Measurements from ENCODE around the gene FGF3.

The FGF3 gene

GRCh38 chr11:69860244-69860643, 41.0 kb upstream of the FGF3 start:
- no peak for TF ChIP-seq CTCF (IDR thresholded peaks at IDR 0.05; ENCODE audit: low read length, missing control alignments)
- H3K4me3 ChIP-seq (replicated peaks; ENCODE audit: low read depth, low read length) = no peak overlapping the region

GRCh38 chr11:69859275-69859934, 40.2 kb upstream of the FGF3 start:
- no peak for TF ChIP-seq CTCF (IDR thresholded peaks at IDR 0.05; ENCODE audit: low read length, missing control alignments)
- no peak for DNase-seq (ENCODE audit: low read depth)
- H3K4me3 ChIP-seq (replicated peaks; ENCODE audit: low read depth, low read length) = no peak overlapping the region

More at GRCh38 chr11:69860244-69860643, 41.0 kb upstream of the FGF3 start:
- no peak for DNase-seq (ENCODE audit: low read depth)

GRCh38 chr11:69855421-69855820, 36.2 kb upstream of the FGF3 start:
- DNase-seq (ENCODE audit: low read depth) = no peak
- no peak for TF ChIP-seq CTCF (IDR thresholded peaks at IDR 0.05; ENCODE audit: low read length, missing control alignments)
- H3K4me3 ChIP-seq (replicated peaks; ENCODE audit: low read depth, low read length) = no peak overlapping the region

- no peak overlapping the region for H3K4me3 ChIP-seq (replicated peaks; ENCODE audit: low read depth, low read length)
- TF ChIP-seq CTCF (IDR thresholded peaks at IDR 0.05; ENCODE audit: low read length, missing control alignments) = no peak
- DNase-seq (ENCODE audit: low read depth) = peak; percentile 21
Observed at GRCh38 chr11:69854713-69855112, 35.5 kb upstream of the FGF3 start.

GRCh38 chr11:69852056-69852455, 32.8 kb upstream of the FGF3 start:
- DNase-seq (ENCODE audit: low read depth) = no peak
- H3K4me3 ChIP-seq (replicated peaks; ENCODE audit: low read depth, low read length) = no peak overlapping the region
- no peak for TF ChIP-seq CTCF (IDR thresholded peaks at IDR 0.05; ENCODE audit: low read length, missing control alignments)

GRCh38 chr11:69848201-69848600, 29.0 kb upstream of the FGF3 start:
- peak; percentile 12 for DNase-seq (ENCODE audit: low read depth)
- no peak overlapping the region for H3K4me3 ChIP-seq (replicated peaks; ENCODE audit: low read depth, low read length)
- no peak for TF ChIP-seq CTCF (IDR thresholded peaks at IDR 0.05; ENCODE audit: low read length, missing control alignments)

- TF ChIP-seq CTCF (IDR thresholded peaks at IDR 0.05; ENCODE audit: low read length, missing control alignments) = no peak
- DNase-seq (ENCODE audit: low read depth) = no peak
- no peak overlapping the region for H3K4me3 ChIP-seq (replicated peaks; ENCODE audit: low read depth, low read length)
Observed at GRCh38 chr11:69844396-69844795, 25.2 kb upstream of the FGF3 start.
